GM21529 (cell line): ENCODE results near the gene FOXN1.
"Not testable (repeated sequence)": the region's sequence is repeated elsewhere in the genome, so short reads cannot be mapped to it uniquely, and the experiment has no call there.

Experiments used
- ATAC-seq: cut with Tn5 transposase; IDR thresholded peaks from one replicate; pipeline ENCODE4 v1.9.1; 2021; ENCODE audit not compliant: unreplicated experiment

The FOXN1 gene

DNA sequence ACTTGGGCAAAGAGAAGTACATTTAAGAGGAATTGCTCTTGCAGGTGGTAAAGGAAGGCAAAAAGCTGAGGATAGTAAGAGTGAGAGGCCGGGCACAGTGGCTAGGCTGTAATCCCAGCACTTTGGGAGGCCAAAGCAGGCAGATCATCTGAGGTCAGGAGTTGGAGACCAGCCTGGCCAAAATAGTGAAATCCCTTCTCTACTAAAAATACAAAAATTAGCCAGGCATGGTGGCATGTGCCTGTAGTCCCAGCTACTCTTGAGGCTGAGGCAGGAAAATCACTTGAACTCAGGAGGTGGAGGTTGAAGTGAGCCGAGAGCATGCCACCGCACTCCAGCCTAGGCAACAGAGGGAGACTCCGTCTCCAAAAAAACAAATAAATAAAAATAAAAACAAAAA is 16.1 kb downstream of the FOXN1 start:
- ATAC-seq = not testable (repeated sequence)

DNA sequence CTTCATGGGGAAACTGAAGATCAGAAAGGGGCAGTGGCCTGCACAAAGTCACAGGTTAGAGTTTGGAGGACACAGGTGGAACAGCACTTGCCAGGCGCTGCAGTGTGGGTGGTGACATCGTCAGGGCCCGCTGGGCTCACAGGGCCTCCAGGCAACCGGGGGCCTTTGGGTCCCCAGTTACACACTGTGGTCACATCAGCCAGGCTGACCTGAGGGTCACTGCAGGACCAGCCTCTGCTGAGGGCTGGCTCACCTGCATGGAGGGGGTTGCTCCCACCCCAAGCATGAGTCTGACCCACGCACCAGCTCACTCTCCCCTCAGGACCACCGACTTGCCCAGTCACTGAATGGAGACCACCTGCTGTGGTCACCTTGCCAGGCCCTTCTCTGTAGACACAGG is 17.0 kb downstream of the FOXN1 start:
- no peak for ATAC-seq

DNA sequence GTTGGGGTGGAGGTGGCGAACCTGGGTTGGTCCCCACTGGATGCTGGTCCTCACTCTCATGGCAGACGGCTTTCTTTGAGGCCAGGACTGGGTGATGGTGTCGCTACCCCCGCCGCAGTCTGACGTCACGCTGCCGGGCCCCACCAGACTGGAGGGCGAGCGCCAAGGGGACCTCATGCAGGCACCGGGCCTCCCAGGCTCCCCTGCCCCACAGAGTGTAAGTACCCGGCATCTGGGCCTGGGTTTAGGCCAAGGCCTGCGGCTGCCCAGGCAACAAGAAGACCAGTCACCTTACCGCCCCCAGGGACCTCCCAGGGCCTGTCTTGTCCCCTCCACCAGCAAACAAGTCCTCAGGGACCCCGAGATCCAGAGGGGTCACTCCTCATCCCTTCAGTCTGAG is 17.7 kb downstream of the FOXN1 start:
- ATAC-seq = no peak

DNA sequence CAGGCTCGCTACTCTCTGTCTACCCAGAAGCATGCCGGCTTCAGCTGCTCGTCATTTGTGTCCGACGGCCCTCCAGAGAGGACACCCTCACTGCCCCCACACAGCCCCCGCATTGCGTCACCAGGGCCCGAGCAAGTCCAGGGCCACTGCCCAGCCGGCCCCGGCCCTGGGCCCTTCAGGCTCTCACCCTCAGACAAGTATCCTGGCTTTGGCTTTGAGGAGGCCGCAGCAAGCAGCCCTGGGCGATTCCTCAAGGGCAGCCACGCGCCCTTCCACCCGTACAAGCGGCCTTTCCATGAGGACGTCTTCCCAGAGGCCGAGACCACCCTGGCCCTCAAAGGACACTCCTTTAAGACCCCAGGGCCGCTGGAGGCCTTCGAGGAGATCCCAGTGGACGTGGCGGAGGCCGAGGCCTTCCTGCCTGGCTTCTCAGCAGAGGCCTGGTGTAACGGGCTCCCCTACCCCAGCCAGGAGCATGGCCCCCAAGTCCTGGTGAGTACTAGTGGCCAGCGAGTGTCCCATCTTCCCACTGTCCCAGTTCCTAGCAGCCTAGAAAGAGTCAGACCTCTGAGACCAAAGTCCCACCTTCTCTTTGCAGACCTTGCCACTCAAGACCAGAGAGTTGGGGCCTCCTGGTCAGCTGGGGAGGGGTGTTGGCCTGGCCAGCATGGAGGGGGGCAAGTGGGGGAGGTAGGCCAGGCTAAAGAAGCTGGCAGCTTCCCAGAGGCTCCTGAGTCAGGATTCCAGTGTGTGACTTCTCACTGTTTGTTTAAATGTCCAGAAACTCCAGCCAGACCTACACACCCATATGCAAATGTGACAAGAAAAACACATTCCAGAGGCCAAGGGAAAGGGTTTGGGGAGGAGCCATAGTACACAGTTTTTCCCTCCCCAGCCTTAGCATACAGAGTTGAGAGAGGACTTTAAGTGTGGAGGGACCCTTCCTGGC is 18.6 kb downstream of the FOXN1 start:
- no peak for ATAC-seq

DNA sequence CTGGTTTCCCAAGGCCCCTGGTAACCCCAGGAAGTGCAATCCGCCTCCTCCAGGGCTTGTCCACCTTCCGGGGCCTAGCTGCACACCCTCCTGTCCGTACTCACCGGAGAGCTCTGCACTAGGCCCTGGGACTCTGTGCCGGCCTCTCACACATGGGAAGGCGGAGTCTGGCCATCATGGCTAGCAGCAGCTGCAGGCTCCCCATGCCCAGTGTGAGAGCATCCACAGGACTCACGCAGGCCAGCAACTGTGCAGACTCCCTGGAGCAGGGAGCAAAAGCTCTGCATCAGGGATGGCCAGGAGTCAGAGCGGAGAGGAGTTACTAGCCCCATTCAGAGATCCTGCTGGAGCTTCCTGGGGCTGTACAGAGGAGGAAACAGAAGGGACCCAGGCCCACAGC is 20.2 kb downstream of the FOXN1 start:
- ATAC-seq = no peak

DNA sequence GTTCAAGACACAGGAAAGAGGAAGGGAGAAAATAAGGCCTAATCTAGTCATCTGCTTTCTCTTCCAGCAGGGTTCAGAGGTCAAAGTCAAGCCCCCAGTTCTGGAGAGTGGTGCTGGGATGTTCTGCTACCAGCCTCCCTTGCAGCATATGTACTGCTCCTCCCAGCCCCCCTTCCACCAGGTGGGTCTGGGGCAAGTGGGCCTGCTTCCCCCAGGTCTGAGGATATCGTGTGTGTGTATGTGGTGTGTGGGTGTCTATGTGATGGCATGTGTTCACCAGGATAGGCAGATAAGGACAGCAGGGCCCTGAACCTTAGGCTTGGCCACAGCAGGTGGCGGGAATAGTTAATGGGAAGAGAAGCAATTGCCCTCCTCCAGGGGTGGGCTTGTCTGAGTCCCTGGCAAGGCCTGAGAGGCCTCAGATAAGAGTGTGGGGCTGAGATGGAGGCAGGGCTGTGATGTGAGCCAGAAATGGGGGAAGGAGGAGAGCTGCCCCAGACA is 21.1 kb downstream of the FOXN1 start:
- no peak for ATAC-seq

DNA sequence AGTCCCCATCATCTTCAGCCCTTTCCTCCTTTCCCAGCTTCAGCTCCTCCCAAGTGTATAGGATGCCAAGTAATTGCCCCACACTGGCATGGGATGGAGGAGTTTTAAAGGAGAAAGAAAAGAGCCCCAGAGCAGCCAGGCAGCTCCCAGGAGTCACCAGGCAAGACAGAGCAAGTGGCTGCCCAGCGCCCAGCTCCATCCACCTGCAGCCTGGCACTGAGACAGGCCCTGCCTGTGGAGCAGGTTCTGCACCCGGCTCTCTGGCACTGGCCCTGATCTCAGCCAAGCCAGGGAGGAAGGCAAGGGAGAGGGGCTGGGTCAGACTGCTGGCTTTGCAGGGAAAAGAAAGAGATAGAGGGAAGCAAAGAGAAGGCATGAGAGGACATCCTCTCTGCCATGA is 21.7 kb downstream of the FOXN1 start:
- no peak for ATAC-seq

DNA sequence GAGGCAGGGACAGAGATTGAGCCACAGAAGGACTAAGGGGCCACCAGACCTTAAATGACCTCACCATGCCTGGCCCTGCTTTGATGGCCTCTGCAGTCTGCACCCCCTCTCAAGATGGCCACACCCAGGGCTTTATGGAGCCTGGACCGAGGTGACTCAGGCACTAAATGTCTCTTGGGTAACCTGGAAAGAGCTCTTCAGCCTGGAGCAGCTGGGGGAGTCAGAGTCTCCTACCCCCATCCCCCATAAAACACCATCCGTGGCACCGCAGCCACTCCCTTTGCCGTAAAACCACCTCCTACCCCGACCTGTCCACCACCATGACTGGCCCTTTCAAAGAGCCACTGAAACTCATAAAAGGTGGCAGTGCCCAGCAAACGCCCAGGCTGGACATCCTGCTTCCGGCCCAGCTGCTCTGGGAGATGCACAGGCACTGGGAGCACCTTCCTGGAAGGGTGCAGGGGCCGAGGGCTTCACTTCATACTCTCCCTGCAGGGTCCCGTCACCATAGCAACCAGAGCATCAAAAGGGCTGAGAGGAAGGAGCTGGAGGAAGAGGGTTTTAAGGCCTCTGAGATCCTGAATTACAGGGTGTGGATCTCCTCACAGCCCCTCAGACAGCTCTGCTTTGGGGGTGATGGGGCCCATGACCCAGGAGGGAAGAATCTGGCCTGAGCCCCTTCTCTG is 22.3 kb downstream of the FOXN1 start:
- ATAC-seq = no peak

DNA sequence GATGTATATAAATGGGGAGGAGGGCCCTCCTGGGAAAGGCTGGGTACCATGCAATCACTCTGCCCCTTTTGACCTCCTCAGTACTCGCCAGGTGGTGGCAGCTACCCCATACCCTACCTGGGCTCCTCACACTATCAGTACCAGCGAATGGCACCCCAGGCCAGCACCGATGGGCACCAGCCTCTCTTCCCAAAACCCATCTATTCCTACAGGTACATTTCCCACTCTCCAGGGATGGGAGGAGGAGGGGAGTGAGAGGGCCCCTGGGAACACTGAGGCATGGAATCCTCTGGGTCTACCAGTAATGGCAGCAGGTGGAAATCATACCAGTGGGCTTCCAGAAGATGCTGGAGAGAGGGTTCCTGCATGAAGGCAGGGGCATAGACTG is 22.9 kb downstream of the FOXN1 start:
- no peak for ATAC-seq

DNA sequence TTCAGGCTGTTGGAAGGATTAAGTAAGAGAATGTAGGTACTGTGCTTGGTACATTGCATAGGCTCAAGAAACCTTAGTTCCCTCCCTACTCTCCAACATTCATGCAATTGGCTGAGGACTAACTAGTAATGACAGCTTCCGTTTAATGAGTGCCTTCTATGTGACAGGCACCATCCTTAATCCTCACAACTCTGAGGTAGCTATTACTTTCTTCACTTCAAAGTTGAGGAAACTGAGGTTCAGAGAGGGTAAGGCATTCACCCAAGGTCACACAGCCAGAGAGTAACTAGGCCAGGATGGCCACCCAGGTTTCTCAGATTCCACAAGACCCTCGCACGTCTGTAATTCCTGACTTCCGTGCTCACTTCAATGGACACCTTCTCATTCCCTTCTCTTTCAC is 24.1 kb downstream of the FOXN1 start:
- no peak for ATAC-seq

DNA sequence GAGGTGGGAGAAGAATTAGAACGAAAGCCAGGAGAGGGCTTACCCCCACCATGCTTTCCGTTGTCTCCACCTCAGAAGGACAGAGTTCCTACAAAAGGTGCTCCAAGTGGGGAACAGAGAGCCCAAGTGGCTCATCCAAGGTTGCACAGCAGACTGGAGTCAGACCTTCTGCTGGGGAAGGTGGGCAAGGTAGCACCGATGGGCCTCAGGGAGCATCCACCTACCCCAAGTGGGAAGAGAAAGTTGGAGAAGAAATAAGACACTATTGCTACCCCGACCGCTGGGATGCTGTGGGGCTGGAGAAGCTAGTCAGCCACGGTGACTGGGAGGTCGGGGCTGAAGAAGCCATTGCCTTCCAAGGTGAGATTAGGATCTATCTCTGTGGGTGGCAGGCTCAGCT is 24.8 kb downstream of the FOXN1 start:
- no peak for ATAC-seq

DNA sequence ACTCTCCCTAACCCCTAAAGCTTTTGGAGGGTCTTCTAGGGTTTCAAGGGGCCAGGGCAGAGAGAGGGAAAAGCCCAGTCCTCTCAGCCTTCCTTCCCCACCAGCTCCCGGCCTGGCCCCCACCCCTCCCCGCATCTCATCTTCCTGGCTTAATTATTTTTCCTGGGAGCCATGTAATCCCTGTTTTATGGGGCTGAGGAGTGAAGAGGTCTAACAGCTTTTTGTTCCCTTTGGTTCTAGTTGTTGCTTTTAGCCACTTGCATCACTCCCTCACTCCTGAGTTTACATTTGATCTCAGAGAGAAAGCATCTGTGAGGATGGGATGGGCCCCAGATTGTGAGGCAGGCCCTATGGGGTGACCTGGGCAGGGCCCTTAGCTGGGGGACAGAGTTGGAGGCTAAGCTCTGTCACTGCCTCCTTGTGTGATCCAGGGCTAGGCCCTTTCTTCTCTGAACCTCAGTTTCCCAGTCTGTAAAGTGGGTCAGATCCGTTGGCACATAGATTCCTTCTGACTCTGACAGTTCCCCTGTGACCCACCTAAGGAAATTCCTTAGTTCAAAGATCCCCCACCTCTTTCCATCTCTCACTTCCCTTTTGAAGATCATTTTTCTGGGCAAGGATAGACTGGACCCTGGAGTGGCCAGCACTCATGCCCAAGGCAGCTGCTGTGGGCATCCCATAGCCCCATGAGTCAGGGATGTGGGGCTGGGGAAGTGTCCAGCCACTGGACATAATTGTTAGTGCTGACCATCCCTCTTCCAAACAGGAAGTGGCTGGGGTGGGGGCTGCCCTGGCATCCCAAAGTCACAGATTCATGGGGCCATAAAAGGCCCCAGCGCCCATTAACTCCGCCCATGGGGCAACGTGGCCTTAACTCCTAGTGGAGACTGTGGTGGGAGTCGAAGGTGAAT is 26.2 kb downstream of the FOXN1 start:
- ATAC-seq = no peak

DNA sequence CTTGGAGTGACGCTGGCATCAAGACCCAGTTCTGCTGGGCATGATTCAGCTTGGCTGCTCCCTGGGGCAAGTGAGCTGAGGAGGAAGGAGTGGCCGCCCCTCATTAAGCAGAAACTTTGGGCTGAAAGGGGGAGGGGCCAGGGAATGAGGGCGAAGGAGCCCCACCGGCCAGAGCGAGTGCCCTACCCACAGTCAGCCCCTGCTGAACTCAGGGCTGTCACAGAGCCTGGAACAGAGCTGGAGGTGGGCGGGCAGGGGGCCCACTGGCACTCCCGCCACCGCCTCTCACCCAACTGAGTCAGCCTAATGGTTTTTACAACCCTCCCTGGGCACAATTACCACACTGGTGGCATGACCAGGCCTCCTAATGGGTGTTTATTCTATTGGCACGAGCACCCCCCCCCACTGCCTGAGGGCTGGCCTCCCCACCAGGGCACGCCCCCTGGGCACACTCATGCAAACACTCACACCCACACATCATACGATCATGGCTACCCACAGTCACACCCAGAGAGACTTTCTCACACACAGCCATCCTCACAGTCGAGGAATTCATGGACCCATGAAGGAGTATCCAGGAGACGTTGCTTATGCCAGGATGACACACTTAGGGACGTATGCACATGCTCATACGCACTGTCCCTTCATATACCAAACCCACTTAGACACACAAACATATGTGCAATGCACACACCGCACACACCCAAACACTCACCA is 27.1 kb downstream of the FOXN1 start:
- no peak for ATAC-seq

DNA sequence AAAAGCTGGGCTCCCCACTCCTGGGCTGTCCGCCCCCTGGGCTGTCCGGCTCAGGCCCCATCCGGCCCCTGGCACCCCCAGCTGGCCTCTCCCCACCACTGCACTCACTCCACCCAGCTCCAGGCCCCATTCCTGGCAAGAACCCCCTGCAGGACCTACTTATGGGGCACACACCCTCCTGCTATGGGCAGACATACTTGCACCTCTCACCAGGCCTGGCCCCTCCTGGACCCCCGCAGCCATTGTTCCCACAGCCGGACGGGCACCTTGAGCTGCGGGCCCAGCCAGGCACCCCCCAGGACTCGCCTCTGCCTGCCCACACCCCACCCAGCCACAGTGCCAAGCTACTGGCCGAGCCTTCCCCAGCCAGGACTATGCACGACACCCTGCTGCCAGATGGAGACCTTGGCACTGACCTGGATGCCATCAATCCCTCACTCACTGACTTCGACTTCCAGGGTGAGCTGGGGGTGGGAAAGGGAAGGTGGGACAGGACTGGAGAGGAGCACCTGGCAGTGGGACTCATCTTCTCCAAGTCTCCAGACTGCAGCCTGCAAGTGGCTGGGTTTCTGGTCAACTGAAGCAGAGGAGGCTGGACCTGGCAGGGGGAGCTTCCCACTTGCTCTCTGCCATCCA is 28.7 kb downstream of the FOXN1 start:
- no peak for ATAC-seq

DNA sequence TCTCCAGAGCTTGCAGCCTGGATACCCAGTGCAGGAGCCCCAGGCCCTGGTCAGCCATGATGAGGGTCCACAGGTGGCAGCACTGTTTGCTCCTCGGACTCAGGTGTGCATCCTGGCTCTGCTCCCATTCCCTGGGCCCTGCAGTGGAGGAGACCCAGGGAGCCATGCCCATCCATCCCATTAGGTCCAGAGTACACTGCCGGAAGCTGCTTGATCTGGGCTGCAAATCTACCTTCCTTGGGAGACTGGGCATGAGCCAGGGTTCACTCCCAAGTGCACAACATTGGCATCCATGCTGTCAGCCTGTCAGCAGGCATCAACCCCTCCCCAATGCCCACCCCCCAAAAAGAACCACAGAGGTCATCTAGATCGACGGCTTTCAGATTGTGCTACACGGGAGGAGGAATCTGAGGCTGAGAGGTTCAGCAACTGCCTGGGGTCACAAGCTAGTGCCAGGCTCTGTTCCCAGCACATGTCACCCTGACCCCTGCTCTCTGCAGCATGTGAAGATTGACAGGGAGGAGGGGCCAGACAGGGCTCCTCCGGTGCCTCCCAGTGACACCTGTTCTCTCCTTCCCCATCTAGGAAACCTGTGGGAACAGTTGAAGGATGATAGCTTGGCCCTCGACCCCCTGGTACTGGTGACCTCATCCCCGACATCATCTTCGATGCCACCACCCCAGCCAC is 30.5 kb downstream of the FOXN1 start:
- ATAC-seq = no peak

DNA sequence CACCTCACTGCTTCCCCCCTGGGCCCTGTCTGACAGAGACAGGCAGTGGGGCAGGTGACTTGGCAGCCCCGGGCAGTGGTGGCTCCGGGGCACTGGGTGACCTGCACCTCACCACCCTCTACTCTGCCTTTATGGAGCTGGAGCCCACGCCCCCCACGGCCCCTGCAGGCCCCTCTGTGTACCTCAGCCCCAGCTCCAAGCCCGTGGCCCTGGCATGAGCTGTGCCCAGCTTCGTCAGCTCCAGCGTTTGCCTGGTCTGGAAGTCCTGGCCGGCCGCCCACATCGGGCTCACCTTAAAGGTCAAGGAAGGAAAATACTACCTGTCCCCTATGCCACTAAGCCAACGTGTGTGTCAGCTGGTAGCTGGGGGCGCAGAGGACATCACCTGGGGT is 31.1 kb downstream of the FOXN1 start:
- no peak for ATAC-seq

DNA sequence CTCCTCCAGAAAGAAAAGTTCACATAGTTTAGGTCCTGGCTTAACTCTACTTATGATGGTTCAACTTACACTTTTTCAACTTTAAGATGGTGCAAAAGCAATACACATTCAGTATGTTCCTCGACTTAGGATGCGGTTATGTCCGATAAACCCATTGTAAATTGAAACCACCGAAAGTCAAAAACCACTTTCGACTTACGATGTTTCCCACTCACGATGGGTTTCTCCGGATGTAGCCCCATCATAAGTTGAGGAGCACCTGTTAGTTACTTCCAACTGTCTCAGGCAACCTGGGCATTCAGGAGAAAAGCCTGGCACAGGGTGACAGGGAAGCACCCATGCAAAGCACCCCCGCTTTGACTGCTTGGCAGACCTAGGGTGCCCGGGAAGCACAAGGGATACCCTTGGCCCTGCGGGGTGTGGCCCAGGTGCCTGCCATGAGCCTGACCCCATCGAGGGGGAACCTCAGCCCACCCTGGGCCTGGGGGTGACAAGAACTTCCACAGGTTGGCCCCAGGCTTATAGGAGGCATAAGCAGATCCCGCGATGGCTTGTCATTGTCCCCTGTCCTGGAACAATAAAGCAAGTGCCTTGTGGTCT is 32.2 kb downstream of the FOXN1 start:
- no peak for ATAC-seq

DNA sequence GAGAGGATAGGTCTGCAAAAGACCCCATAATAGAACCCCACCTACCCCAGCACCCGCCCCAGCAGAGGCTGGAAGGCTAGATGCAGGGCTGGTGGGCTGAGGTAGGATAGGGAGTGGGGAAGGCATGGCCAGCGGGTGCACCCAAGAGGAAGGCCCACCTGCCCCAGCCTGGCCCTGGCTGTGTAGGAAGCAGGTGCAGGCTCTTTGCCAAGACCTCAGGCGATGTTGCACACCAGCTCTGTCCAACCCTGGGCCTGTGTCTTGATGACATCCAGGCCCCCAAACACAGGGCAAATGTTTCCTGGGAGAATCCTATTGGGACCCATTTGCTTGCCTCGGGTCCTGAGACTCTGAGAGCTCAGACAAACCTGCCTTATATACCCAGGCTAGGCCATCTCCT is 34.1 kb downstream of the FOXN1 start:
- no peak for ATAC-seq

DNA sequence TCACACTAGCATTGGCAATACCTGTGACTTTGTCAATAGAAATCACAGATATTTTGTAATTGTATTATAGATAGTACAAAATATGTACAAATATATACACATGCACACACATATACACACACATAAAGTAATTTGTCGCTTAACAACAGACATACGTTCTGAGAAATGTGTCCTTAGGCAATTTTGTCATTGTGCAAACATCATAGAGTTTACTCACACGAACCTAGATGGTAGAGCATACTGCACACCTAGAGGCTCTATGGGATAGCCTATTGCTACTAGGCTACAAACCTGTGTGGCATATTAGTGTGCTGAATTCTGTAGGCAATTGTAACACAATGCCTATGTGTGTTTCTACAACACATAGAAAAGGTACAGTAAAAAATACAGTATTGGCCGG is 35.3 kb downstream of the FOXN1 start:
- ATAC-seq = no peak
